Neural cell (in vitro differentiated cells): ENCODE data around the gene SUFU. TPM values are rescaled to one million over a fixed set of nuclear protein-coding genes. Genes with fewer than 3 reads are reported as not detected.
"Not testable (repeated sequence)": the region's sequence is repeated elsewhere in the genome, so short reads cannot be mapped to it uniquely, and the experiment has no call there.

ENCODE experiments used
- H2AFZ ChIP-seq: fragments of 200-600, 300-800 bp; sonication (generic), shearing (Covaris generic); 2 replicates; pipeline ENCODE4 v1.6.0; 2014; ENCODE audit warnings: low read depth, mild to moderate bottlenecking, antibody characterized with exemption, low read length, moderate library complexity
- H3F3A ChIP-seq: fragments of 200-600 bp; shearing (Covaris generic); 2 replicates; pipeline ENCODE4 v1.6.1; 2016; ENCODE audit warnings: mild to moderate bottlenecking, moderate library complexity, mixed read lengths, antibody characterized with exemption, low read length; ENCODE audit not compliant: insufficient read depth, poor library complexity, severe bottlenecking
- H3K27ac ChIP-seq: fragments of 200-600, 300-800 bp; sonication (generic), shearing (Covaris generic); 2 replicates; pipeline ENCODE4 v1.5.1; 2014; ENCODE audit warnings: mild to moderate bottlenecking, low read length, moderate library complexity
- H3K27me3 ChIP-seq: fragments of 300-800, 200-600 bp; sonication (generic), shearing (Covaris generic); 2 replicates; pipeline ENCODE4 v1.6.0; 2014; ENCODE audit warnings: mild to moderate bottlenecking, low read depth, low read length, moderate library complexity; ENCODE audit not compliant: insufficient read depth
- H3K36me3 ChIP-seq: fragments of 300-800, 200-600 bp; sonication (generic), shearing (Covaris generic); 2 replicates; pipeline ENCODE4 v1.5.1; 2014; ENCODE audit warnings: mild to moderate bottlenecking, antibody characterized with exemption, low read length, moderate library complexity; ENCODE audit not compliant: insufficient read depth
- H3K4me2 ChIP-seq: fragments of 300-800, 200-600 bp; sonication (generic), shearing (Covaris generic); 2 replicates; pipeline ENCODE4 v1.6.0; 2014; ENCODE audit warnings: mild to moderate bottlenecking, low read length
- H3K4me3 ChIP-seq: fragments of 300-800, 200-600 bp; sonication (generic), shearing (Covaris generic); 2 replicates; pipeline ENCODE4 v1.5.1; 2014; ENCODE audit warnings: mild to moderate bottlenecking, low read length, moderate library complexity
- H3K79me2 ChIP-seq: fragments of 200-600 bp; shearing (Covaris generic); replicated peaks from 2 replicates; pipeline ENCODE4 v1.6.0; 2014; ENCODE audit warnings: mild to moderate bottlenecking, low read length, moderate library complexity; ENCODE audit not compliant: insufficient read depth
- H3K9ac ChIP-seq: fragments of 300-800, 200-600 bp; sonication (generic), shearing (Covaris generic); 2 replicates; pipeline ENCODE4 v1.6.1; 2016; ENCODE audit warnings: mild to moderate bottlenecking, low read length, mixed read lengths
- H3K9me2 ChIP-seq: fragments of 200-600 bp; shearing (Covaris generic); 2 replicates; pipeline ENCODE4 v1.6.1; 2016; ENCODE audit warnings: mild to moderate bottlenecking, low read length, mixed read lengths; ENCODE audit not compliant: insufficient read depth
- H3K9me3 ChIP-seq: fragments of 200-600, 300-800 bp; sonication (generic), shearing (Covaris generic); 2 replicates; pipeline ENCODE4 v1.6.1; 2016; ENCODE audit warnings: mild to moderate bottlenecking, mixed run types, low read length, moderate library complexity, mixed read lengths
- H4K20me1 ChIP-seq: fragments of 200-600 bp; shearing (Covaris generic); 2 replicates; pipeline ENCODE4 v1.6.1; 2016; ENCODE audit warnings: mild to moderate bottlenecking, mixed run types; ENCODE audit not compliant: insufficient read depth
- CTCF ChIP-seq: fragments of 450-650 bp; IDR thresholded peaks from 2 replicates; pipeline ENCODE4 v1.5.1; 2014; ENCODE audit warnings: antibody characterized with exemption, mild to moderate bottlenecking, moderate library complexity; ENCODE audit not compliant: poor library complexity, severe bottlenecking
- EP300 ChIP-seq: fragments of 450-650 bp; conservative IDR thresholded peaks from 2 replicates; pipeline ENCODE4 v1.6.1; 2014; ENCODE audit warnings: antibody characterized with exemption, mild to moderate bottlenecking, moderate library complexity; ENCODE audit not compliant: poor library complexity, severe bottlenecking
- EZH2 ChIP-seq: fragments of 200-600, 300-800 bp; shearing (Covaris generic), sonication (generic); IDR thresholded peaks from 2 replicates; pipeline ENCODE4 v1.6.1; 2014; ENCODE audit warnings: antibody characterized with exemption, low read length, borderline replicate concordance, mild to moderate bottlenecking; ENCODE audit not compliant: insufficient read depth, poor library complexity, severe bottlenecking
- MXI1 ChIP-seq: fragments of 450-650 bp; conservative IDR thresholded peaks from 2 replicates; pipeline ENCODE4 v1.6.1; 2014; ENCODE audit warnings: antibody characterized with exemption, mild to moderate bottlenecking; ENCODE audit not compliant: poor library complexity, severe bottlenecking
- POLR2AphosphoS5 ChIP-seq: IDR thresholded peaks from 2 replicates; pipeline ENCODE4 v1.6.1; 2012
- RAD21 ChIP-seq: fragments of 450-650 bp; conservative IDR thresholded peaks from 2 replicates; pipeline ENCODE4 v1.6.1; 2014; ENCODE audit warnings: antibody characterized with exemption, mild to moderate bottlenecking, moderate library complexity
- REST ChIP-seq: IDR thresholded peaks from 2 replicates; pipeline ENCODE4 v1.6.1; 2012; ENCODE audit warnings: borderline replicate concordance
- SMC3 ChIP-seq: fragments of 450-650 bp; conservative IDR thresholded peaks from 2 replicates; pipeline ENCODE4 v1.6.1; 2014; ENCODE audit warnings: antibody characterized with exemption, mild to moderate bottlenecking, moderate library complexity; ENCODE audit not compliant: poor library complexity
- TAF1 ChIP-seq: IDR thresholded peaks from 2 replicates; pipeline ENCODE4 v1.6.1; 2012; ENCODE audit warnings: low read depth
- polyA plus RNA-seq: library from polyadenylated mRNA; depleted of rRNA; stranded (reverse); fragments of >200 nt; gene quantifications from 2 replicates; pipeline ENCODE4 v1.2.3, GENCODE V29; 2014

Gene SUFU
- polyA plus RNA-seq, 1 donor from 2014 or later: 4.8 TPM

GRCh38 chr10:102665904-102666509 is 162.2 kb downstream of the SUFU start:
- H3K4me3 ChIP-seq: no peak overlapping the region
- no peak overlapping the region for H2AFZ ChIP-seq
- H3K79me2 ChIP-seq: no peaks in the 10 kb centered on the region
- no peak overlapping the region for H3K9ac ChIP-seq
- no peak overlapping the region for H3K27ac ChIP-seq
- no peaks in the 10 kb centered on the region for H3K9me3 ChIP-seq
- H4K20me1 ChIP-seq: no peaks in the 10 kb centered on the region
- no peak for TF ChIP-seq REST
- no peak for TF ChIP-seq EP300
- TF ChIP-seq SMC3: no peak
- no peak for TF ChIP-seq TAF1
- no peak for TF ChIP-seq MXI1
- TF ChIP-seq RAD21: no peak
- no peak for TF ChIP-seq CTCF
- TF ChIP-seq POLR2AphosphoS5: no peak
- TF ChIP-seq EZH2: no peak
- no peaks in the 10 kb centered on the region for H3F3A ChIP-seq
- no peaks in the 10 kb centered on the region for H3K27me3 ChIP-seq
- H3K9me2 ChIP-seq: no peaks in the 10 kb centered on the region
- H3K4me2 ChIP-seq: no peak overlapping the region
- H3K36me3 ChIP-seq: no peaks in the 10 kb centered on the region

- H3K9ac ChIP-seq, H3K4me2 ChIP-seq, H3K4me3 ChIP-seq, H2AFZ ChIP-seq, H3K9me3 ChIP-seq, H3K36me3 ChIP-seq, H3K27ac ChIP-seq, H3F3A ChIP-seq, H3K27me3 ChIP-seq, H3K79me2 ChIP-seq, H3K9me2 ChIP-seq, H4K20me1 ChIP-seq: not testable (repeated sequence)
Measured at GRCh38 chr10:102667411-102667810, 163.6 kb downstream of the SUFU start.
